Tibial artery (tissue), 4 donors: ENCODE data around the gene OR5K3.
"Not testable (repeated sequence)": the region's sequence is repeated elsewhere in the genome, so short reads cannot be mapped to it uniquely, and the experiment has no call there.

Source experiments
- DNase-seq, 2 donors: peaks; one replicate each; pipeline ENCODE4 v3.0.0-alpha.2; 2019
- H3K27ac ChIP-seq, 2 donors: fragments of 200-600 bp; sonication (generic) in 1 of 2; 1 replicate in 1 of 2; 2 replicates in 1 of 2; pipeline ENCODE4 v1.5.1; 2018 to 2019; ENCODE audit warnings: mild to moderate bottlenecking in 1 of 2
- H3K27me3 ChIP-seq, 2 donors: fragments of 200-600 bp; sonication (generic) in 1 of 2; one replicate each; pipeline versions ENCODE4 v1.5.1 to v1.6.0; 2016 to 2019
- H3K36me3 ChIP-seq, 3 donors: fragments of 200-600 bp; sonication (generic) in 2 of 3; one replicate each; pipeline ENCODE4 v1.5.1; 2016 to 2019; ENCODE audit warnings: mild to moderate bottlenecking in 2 of 3
- H3K4me1 ChIP-seq, 4 donors: fragments of 200-600 bp; sonication (generic) in 2 of 4; 1 replicate in 3 of 4; 2 replicates in 1 of 4; pipeline ENCODE4 v1.5.1; 2016 to 2019
- H3K4me3 ChIP-seq, 2 donors: fragments of 200-600 bp; sonication (generic) in 1 of 2; 1 replicate in 1 of 2; 2 replicates in 1 of 2; pipeline ENCODE4 v1.5.1; 2018 to 2019; ENCODE audit warnings: mild to moderate bottlenecking in 2 of 2
- H3K9me3 ChIP-seq, 3 donors: fragments of 200-600 bp; sonication (generic) in 1 of 3; one replicate each; pipeline ENCODE4 v1.5.1; 2016 to 2019
- CTCF ChIP-seq, 2 experiments: fragments of 200-600 bp in 1 of 2; fragments of 450-650 bp in 1 of 2; IDR thresholded peaks; one replicate each; pipeline ENCODE4 v1.5.1; 2017 to 2019; ENCODE audit warnings: antibody characterized with exemption in 2 of 2, mild to moderate bottlenecking in 1 of 2, moderate library complexity in 1 of 2
- intact Hi-C: fragments of 100-400 bp; cut with DNase I; formaldehyde crosslinking; loops from one replicate; pipeline ENCODE4 v1.15.0; 2023; ENCODE audit warnings: low total_unique reads

The OR5K3 gene

GRCh38 chr3:98371186-98371585 lies 19.3 kb upstream of the OR5K3 start:
- Histone ChIP-seq H3K27ac (no peak overlapping the region), H3K9me3 (no peaks in the 10 kb centered on the region), H3K27me3 (no peaks in the 10 kb centered on the region), H3K4me3 (no peak overlapping the region), H3K4me1 (no peaks in the 10 kb centered on the region), H3K36me3 (no peaks in the 10 kb centered on the region)
- TF ChIP-seq CTCF (IDR thresholded peaks at IDR 0.05), result no peak
- DNase-seq, result no peak
- intact Hi-C loops, result no loop called here

GRCh38 chr3:98371853-98372252 lies 18.6 kb upstream of the OR5K3 start:
- no peaks in the 10 kb centered on the region for H3K36me3 ChIP-seq
- H3K9me3 ChIP-seq, result no peaks in the 10 kb centered on the region
- DNase-seq, result no peak
- H3K4me3 ChIP-seq, result no peak overlapping the region
- no peaks in the 10 kb centered on the region for H3K27me3 ChIP-seq
- TF ChIP-seq CTCF (IDR thresholded peaks at IDR 0.05), result no peak
- H3K27ac ChIP-seq, result no peak overlapping the region
- intact Hi-C loops, result no loop called here
- H3K4me1 ChIP-seq, result no peaks in the 10 kb centered on the region

- intact Hi-C loops, result no loop called here
These were observed 18.0 kb upstream of the OR5K3 start for GRCh38 chr3:98372445-98372844.

GRCh38 chr3:98376631-98377030 lies 13.8 kb upstream of the OR5K3 start:
- intact Hi-C loops, result no loop called here
- H3K36me3 ChIP-seq, result no peaks in the 10 kb centered on the region
- H3K9me3 ChIP-seq, result no peaks in the 10 kb centered on the region
- H3K4me3 ChIP-seq, result no peak overlapping the region
- TF ChIP-seq CTCF (IDR thresholded peaks at IDR 0.05), result no peak
- H3K4me1 ChIP-seq, result no peaks in the 10 kb centered on the region
- DNase-seq, result no peak
- H3K27me3 ChIP-seq, result no peaks in the 10 kb centered on the region
- no peak overlapping the region for H3K27ac ChIP-seq

More at GRCh38 chr3:98372445-98372844, 18.0 kb upstream of the OR5K3 start:
- H3K27me3 ChIP-seq, result no peaks in the 10 kb centered on the region
- no peaks in the 10 kb centered on the region for H3K4me1 ChIP-seq
- H3K4me3 ChIP-seq, result no peak overlapping the region
- H3K27ac ChIP-seq, result no peak overlapping the region
- TF ChIP-seq CTCF (IDR thresholded peaks at IDR 0.05), result no peak
- H3K36me3 ChIP-seq, result no peaks in the 10 kb centered on the region
- DNase-seq, result no peak
- H3K9me3 ChIP-seq, result no peaks in the 10 kb centered on the region

- intact Hi-C loops, result no loop called here
- no peak for TF ChIP-seq CTCF (IDR thresholded peaks at IDR 0.05)
- H3K36me3 ChIP-seq, result no peaks in the 10 kb centered on the region
- no peak overlapping the region for H3K27ac ChIP-seq
- H3K27me3 ChIP-seq, result no peaks in the 10 kb centered on the region
- no peaks in the 10 kb centered on the region for H3K4me1 ChIP-seq
- no peak overlapping the region for H3K4me3 ChIP-seq
- H3K9me3 ChIP-seq, result no peaks in the 10 kb centered on the region
- DNase-seq, result no peak
These were observed 2.3 kb upstream of the OR5K3 start for GRCh38 chr3:98388147-98388546.

GRCh38 chr3:98395101-98395500 lies 4.6 kb downstream of the OR5K3 start:
- DNase-seq, result no peak
- TF ChIP-seq CTCF (IDR thresholded peaks at IDR 0.05), result no peak
- intact Hi-C loops, result no loop called here
- Histone ChIP-seq H3K36me3 (no peaks in the 10 kb centered on the region), H3K4me3 (no peak overlapping the region), H3K27ac (no peak overlapping the region), H3K4me1 (no peaks in the 10 kb centered on the region), H3K27me3 (no peaks in the 10 kb centered on the region), H3K9me3 (peaks cover 2 to 13% (median 5%) of the 10 kb centered on the region in 3 donors)

GRCh38 chr3:98396482-98396881 lies 6.0 kb downstream of the OR5K3 start:
- H3K27ac ChIP-seq, H3K27me3 ChIP-seq, H3K4me1 ChIP-seq, DNase-seq, H3K4me3 ChIP-seq, H3K36me3 ChIP-seq, intact Hi-C loops: not testable (repeated sequence)
- peaks cover 2 to 13% (median 5%) of the 10 kb centered on the region in 3 donors for H3K9me3 ChIP-seq
